Mesothelial cell of epicardium (in vitro differentiated cells): ENCODE measurements around the gene TIMM10. TPM values are rescaled to one million over a fixed set of nuclear protein-coding genes. Genes with fewer than 3 reads are reported as not detected.
A peak's percentile ranks its signal among the peaks of the same experiment; 100 is the strongest.

Experiments used
- DNase-seq, 2 experiments: peaks; one replicate each; pipeline ENCODE4 v3.0.0; 2021; ENCODE audit warnings: low spot score in 2 of 2; ENCODE audit not compliant: unreplicated experiment in 2 of 2
- H3K27ac Mint-ChIP-seq: 2 replicates; pipeline ENCODE4 v1.8.0; 2021; ENCODE audit warnings: mixed read lengths
- H3K27me3 Mint-ChIP-seq: 2 replicates; pipeline ENCODE4 v1.8.0; 2021; ENCODE audit warnings: low read depth, mixed read lengths
- H3K36me3 Mint-ChIP-seq: 2 replicates; pipeline ENCODE4 v1.8.0; 2021; ENCODE audit warnings: mixed read lengths
- H3K4me1 Mint-ChIP-seq: 2 replicates; pipeline ENCODE4 v1.8.0; 2021; ENCODE audit warnings: mixed read lengths
- H3K4me3 Mint-ChIP-seq: 2 replicates; pipeline ENCODE4 v1.8.0; 2021; ENCODE audit warnings: mild to moderate bottlenecking, moderate library complexity, mixed read lengths
- H3K9me3 Mint-ChIP-seq: 2 replicates; pipeline ENCODE4 v1.8.0; 2021; ENCODE audit warnings: mixed read lengths
- CTCF ChIP-seq: fragments of 200-600 bp; sonication (generic); IDR thresholded peaks from one replicate; pipeline ENCODE4 v1.5.0; 2021; ENCODE audit warnings: antibody characterized with exemption; ENCODE audit not compliant: unreplicated experiment
- total RNA-seq: library from RNA; stranded (reverse); gene quantifications from 3 replicates; pipeline ENCODE4 v1.2.1, GENCODE V29; 2021

TIMM10 gene
- total RNA-seq, 1 donor from 2014 or later, result 44.0 TPM

- Mint-ChIP-seq H3K27ac (peak overlapping the region; percentile 79), H3K27me3 (no peaks in the 10 kb centered on the region), H3K4me3 (peak overlapping the region; percentile 82), H3K36me3 (no peaks in the 10 kb centered on the region), H3K4me1 (peaks cover 21% of the 10 kb centered on the region), H3K9me3 (no peaks in the 10 kb centered on the region)
- no peak for TF ChIP-seq CTCF
- no peak for DNase-seq
These were observed 36.5 kb upstream of the TIMM10 start for GRCh38 chr11:57566905-57567514.

GRCh38 chr11:57566005-57566904 lies 35.7 kb upstream of the TIMM10 start:
- DNase-seq, result no peak
- TF ChIP-seq CTCF, result no peak
- Mint-ChIP-seq H3K9me3 (no peaks in the 10 kb centered on the region), H3K4me1 (peaks cover 21% of the 10 kb centered on the region), H3K4me3 (peak overlapping the region; percentile 82), H3K27ac (peak overlapping the region; percentile 80), H3K36me3 (no peaks in the 10 kb centered on the region), H3K27me3 (no peaks in the 10 kb centered on the region)

- DNase-seq, result no peak
- Mint-ChIP-seq H3K9me3 (no peaks in the 10 kb centered on the region), H3K4me1 (peaks cover 18% of the 10 kb centered on the region), H3K4me3 (no peak overlapping the region), H3K27ac (no peak overlapping the region), H3K27me3 (no peaks in the 10 kb centered on the region), H3K36me3 (peaks cover 4% of the 10 kb centered on the region)
- no peak for TF ChIP-seq CTCF
These were observed 32.0 kb upstream of the TIMM10 start for GRCh38 chr11:57562596-57562995.

GRCh38 chr11:57560146-57560545 lies 29.6 kb upstream of the TIMM10 start:
- no peak overlapping the region for H3K27ac Mint-ChIP-seq
- TF ChIP-seq CTCF, result no peak
- H3K36me3 Mint-ChIP-seq, result peaks cover 13% of the 10 kb centered on the region
- no peak for DNase-seq
- H3K4me3 Mint-ChIP-seq, result no peak overlapping the region
- peaks cover 2% of the 10 kb centered on the region for H3K4me1 Mint-ChIP-seq
- H3K27me3 Mint-ChIP-seq, result no peaks in the 10 kb centered on the region
- H3K9me3 Mint-ChIP-seq, result no peaks in the 10 kb centered on the region

- no peak for TF ChIP-seq CTCF
- peaks cover 23% of the 10 kb centered on the region for H3K36me3 Mint-ChIP-seq
- no peaks in the 10 kb centered on the region for H3K4me1 Mint-ChIP-seq
- H3K27me3 Mint-ChIP-seq, result no peaks in the 10 kb centered on the region
- no peak for DNase-seq
- H3K27ac Mint-ChIP-seq, result no peak overlapping the region
- H3K9me3 Mint-ChIP-seq, result no peaks in the 10 kb centered on the region
- H3K4me3 Mint-ChIP-seq, result no peak overlapping the region
These were observed 25.5 kb upstream of the TIMM10 start for GRCh38 chr11:57556041-57556440.
